ENCODE results near the gene TMX4. TPM values are rescaled to one million over a fixed set of nuclear protein-coding genes. Genes with fewer than 3 reads are reported as not detected.

Gene TMX4
- total RNA-seq (10 to 100 TPM; 39.8 to 47.9 TPM), total RNA-seq (23.5 to 235 (median 106) reads per million in 172 experiments)
- polyA plus RNA-seq (2013, experiment 1 of 2): 44.1 TPM
- 41.9 TPM for polyA plus RNA-seq (2013, experiment 2 of 2)

- Mint-ChIP-seq H3K36me3 (ENCODE audit: low read depth) (peaks cover 14% of the 10 kb centered on the region), H3K27ac (peak within 1 kb of the TSS; percentile 85), H3K27me3 (no peaks in the 10 kb centered on the region), H3K4me1 (ENCODE audit: low read depth) (peaks cover 38% of the 10 kb centered on the region), H3K4me3 (peak within 1 kb of the TSS; percentile 93), H3K9me3 (no peaks in the 10 kb centered on the region)
- Histone ChIP-seq H3K4me1 (ENCODE audit: insufficient read depth, low read length) (peaks cover 18% of the 10 kb centered on the region), H3K4me3 (ENCODE audit: low read length) (peak within 1 kb of the TSS; percentile 65), H3K27ac (ENCODE audit: low read depth in 1 of 2, low read length in 2 of 2) (peak within 1 kb of the TSS; percentile 57 to 85), H3K36me3 (ENCODE audit: insufficient read depth, low read length) (no peaks in the 10 kb centered on the region), H3K27me3 (ENCODE audit: control insufficient read depth in 1 of 2, insufficient read depth in 2 of 2, low read length in 2 of 2) (no peaks in the 10 kb centered on the region), H3K9me3 (ENCODE audit: control insufficient read depth in 1 of 2, insufficient read depth in 1 of 2, low read length in 2 of 2) (no peaks in the 10 kb centered on the region)
- ChIA-PET POLR2A (interaction anchor here (0.9 to 2.0 kb wide), 4 partner anchors 11 to 195 kb away, joined by 3 to 10 read pairs (median 5); no protein-coding TSS in a partner anchor), CTCF (interaction anchor here (1.0 to 3.2 kb wide), 3 partner anchors 24 to 83 kb away, joined by 3 to 19 read pairs (median 3); no protein-coding TSS in a partner anchor)
- intact Hi-C loops (cut with DNase I, micrococcal nuclease): loop anchor here in 1 of 2 experiments (10.0 kb wide), 1 partner anchor 55 kb away; no protein-coding TSS in a partner anchor
- peak; percentile 72 to 95 (median 84) for DNase-seq
- TF ChIP-seq CTCF (IDR thresholded peaks at IDR 0.05): peak; percentile 13
- peak; percentile 71 for ATAC-seq (ENCODE audit: poor library complexity)
Measured at GRCh38 chr20:8019246-8019997, at the start of gene TMX4. TSS of gene TMX4 (minus strand) at chr20:8019761. CDS start at chr20:8019613, 148 bp downstream.

GRCh38 chr20:8067082-8067481 lies 47.5 kb upstream of the TMX4 start:
- no peaks in the 10 kb centered on the region for H3K27me3 ChIP-seq (ENCODE audit: control insufficient read depth in 1 of 2, insufficient read depth in 2 of 2, low read length in 2 of 2)
- Mint-ChIP-seq H3K9me3 (no peaks in the 10 kb centered on the region), H3K4me1 (ENCODE audit: low read depth) (no peaks in the 10 kb centered on the region), H3K36me3 (ENCODE audit: low read depth) (no peaks in the 10 kb centered on the region), H3K4me3 (no peak overlapping the region), H3K27ac (no peak overlapping the region), H3K27me3 (peaks cover 12% of the 10 kb centered on the region)
- no peaks in the 10 kb centered on the region for H3K36me3 ChIP-seq (ENCODE audit: insufficient read depth, low read length)
- H3K4me3 ChIP-seq (ENCODE audit: low read length): no peak overlapping the region
- POLR2A ChIA-PET: no interaction called here
- intact Hi-C loops (cut with DNase I, micrococcal nuclease): no loop called here
- no peak overlapping the region for H3K27ac ChIP-seq (ENCODE audit: low read depth in 1 of 2, low read length in 2 of 2)
- ATAC-seq (ENCODE audit: poor library complexity): no peak
- no peak for DNase-seq
- TF ChIP-seq CTCF (IDR thresholded peaks at IDR 0.05): no peak
- no peaks in the 10 kb centered on the region for H3K4me1 ChIP-seq (ENCODE audit: insufficient read depth, low read length)
- CTCF ChIA-PET: interaction anchor here (0.8 to 1.6 kb wide), 2 partner anchors 9 to 22 kb away, joined by 3 to 4 read pairs; no protein-coding TSS in a partner anchor
- no peaks in the 10 kb centered on the region for H3K9me3 ChIP-seq (ENCODE audit: control insufficient read depth in 1 of 2, insufficient read depth in 1 of 2, low read length in 2 of 2)

GRCh38 chr20:8066662-8067061 lies 47.1 kb upstream of the TMX4 start:
- no peak overlapping the region for H3K27ac ChIP-seq (ENCODE audit: low read depth in 1 of 2, low read length in 2 of 2)
- CTCF ChIA-PET: interaction anchor here (0.8 to 1.6 kb wide), 2 partner anchors 9 to 22 kb away, joined by 3 to 4 read pairs; no protein-coding TSS in a partner anchor

More at GRCh38 chr20:8066662-8067061, 47.1 kb upstream of the TMX4 start:
- H3K4me1 ChIP-seq (ENCODE audit: insufficient read depth, low read length): no peaks in the 10 kb centered on the region
- DNase-seq: no peak
- H3K36me3 ChIP-seq (ENCODE audit: insufficient read depth, low read length): no peaks in the 10 kb centered on the region
- H3K9me3 Mint-ChIP-seq: no peaks in the 10 kb centered on the region
- no peak overlapping the region for H3K27ac Mint-ChIP-seq
- no peak overlapping the region for H3K4me3 Mint-ChIP-seq
- POLR2A ChIA-PET: no interaction called here
- ATAC-seq (ENCODE audit: poor library complexity): no peak
- no peak overlapping the region for H3K4me3 ChIP-seq (ENCODE audit: low read length)
- H3K9me3 ChIP-seq (ENCODE audit: control insufficient read depth in 1 of 2, insufficient read depth in 1 of 2, low read length in 2 of 2): no peaks in the 10 kb centered on the region
- H3K27me3 ChIP-seq (ENCODE audit: control insufficient read depth in 1 of 2, insufficient read depth in 2 of 2, low read length in 2 of 2): no peaks in the 10 kb centered on the region
- intact Hi-C loops (cut with DNase I, micrococcal nuclease): no loop called here
- TF ChIP-seq CTCF (IDR thresholded peaks at IDR 0.05): no peak
- no peaks in the 10 kb centered on the region for H3K36me3 Mint-ChIP-seq (ENCODE audit: low read depth)
- peaks cover 12% of the 10 kb centered on the region for H3K27me3 Mint-ChIP-seq
- no peaks in the 10 kb centered on the region for H3K4me1 Mint-ChIP-seq (ENCODE audit: low read depth)

Data from CD4-positive, alpha-beta T cell (primary cell).